Measurements from ENCODE around the gene PKDCC. TPM values are rescaled to one million over a fixed set of nuclear protein-coding genes. Genes with fewer than 3 reads are reported as not detected.

Gene PKDCC
- total and polyA plus RNA-seq, 2 of the 8 experiments (the other 6 are each of a cell fraction or from before 2014, with no cell fraction given) = 49.9 to 80.1 TPM

DNA sequence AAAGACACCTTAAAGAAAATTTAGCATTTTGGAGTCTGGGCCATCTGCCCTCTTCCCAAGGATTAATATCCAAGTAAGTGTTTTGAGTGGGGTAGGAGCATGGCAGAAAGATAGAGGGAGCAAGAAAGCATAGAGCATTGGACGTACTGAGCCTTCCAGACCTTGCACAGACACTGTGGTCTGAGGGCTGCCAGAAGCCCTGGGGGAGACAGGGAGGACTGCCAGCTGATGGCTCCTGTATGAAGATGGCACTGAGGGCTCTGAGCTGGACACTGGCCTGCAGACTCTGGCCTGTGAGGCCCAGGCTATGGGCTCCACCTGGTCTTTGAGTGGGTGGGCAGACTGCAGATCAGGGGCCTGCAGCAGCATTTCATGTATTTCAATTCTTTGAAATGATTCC lies 2.9 kb upstream of the PKDCC start:
- ChIA-PET POLR2A (ENCODE audit: partially characterized antibody) (interaction anchor here (1.1 to 6.0 kb wide), 4 partner anchors 12 to 174 kb away, joined by 3 to 46 read pairs (median 4); no protein-coding TSS in a partner anchor), CTCF (ENCODE audit: partially characterized antibody) (interaction anchor here (0.5 to 12.6 kb wide), 11 partner anchors 9 to 830 kb away, joined by 3 to 177 read pairs (median 5); no protein-coding TSS in a partner anchor)

More for the DNA sequence above, 2.9 kb upstream of the PKDCC start:
- Histone ChIP-seq H3K79me2 (ENCODE audit: control insufficient read depth in 1 of 2, insufficient read depth in 2 of 2, low read length in 2 of 2) (peaks cover 4 to 15% of the 10 kb centered on the region in 2 experiments; a peak in 2 of 4 replicates), H2BK120ac (replicated peaks; ENCODE audit: low read depth, low read length) (no peak overlapping the region), H4K5ac (ENCODE audit: insufficient read length, low read depth, low read length) (no peak overlapping the region), H3K23ac (ENCODE audit: insufficient read length) (no peak overlapping the region), H2BK5ac (ENCODE audit: low read depth, low read length) (no peak overlapping the region; the same call in 1 of the 2 replicates), H2BK15ac (ENCODE audit: low read length) (peak overlapping the region; percentile 90; the same call in 1 of the 2 replicates), H3K27me3 (replicated peaks in 1 of 4; ENCODE audit: control insufficient read depth in 3 of 4, extremely low read depth in 1 of 4, insufficient read depth in 3 of 4, low read length in 3 of 4) (peaks cover 0 to 12% (median 10%) of the 10 kb centered on the region in 4 experiments; a peak in 5 of 7 replicates), H4K8ac (ENCODE audit: extremely low read depth, insufficient read depth, low read length) (no peak overlapping the region), H3K9me3 (ENCODE audit: insufficient read depth in 2 of 2, low read depth in 1 of 2, low read length in 1 of 2) (no peaks in the 10 kb centered on the region), H3K4me2 (ENCODE audit: insufficient read depth in 1 of 2, low read depth in 2 of 2, low read length in 2 of 2) (0 out of 4 replicates have a peak overlapping the region, but pooled peaks of 1 of the 2 experiments have one; percentile 84), H2AFZ (ENCODE audit: low read length) (no peak overlapping the region), H3K14ac (ENCODE audit: insufficient read length) (no peak overlapping the region), H3K56ac (replicated peaks; ENCODE audit: insufficient read length, low read depth, low read length) (no peak overlapping the region), H2BK12ac (ENCODE audit: low read depth, low read length) (peak overlapping the region; percentile 78; the same call in 1 of the 2 replicates), H3K9ac (replicated peaks in 1 of 4; ENCODE audit: extremely low read depth in 1 of 4, low read depth in 3 of 4, low read length in 3 of 4) (no peak overlapping the region), H3K4me1 (replicated peaks in 1 of 4; ENCODE audit: control insufficient read depth in 3 of 4, insufficient read depth in 4 of 4, low read length in 3 of 4) (peaks cover 14 to 33% (median 24%) of the 10 kb centered on the region in 4 experiments), H3K27ac (ENCODE audit: low read depth, low read length) (no peak overlapping the region), H3K23me2 (ENCODE audit: low read depth, low read length) (peaks cover 23% of the 10 kb centered on the region), H3K79me1 (ENCODE audit: low read depth, low read length) (peaks cover 8% of the 10 kb centered on the region; the same call in 1 of the 2 replicates), H3K18ac (ENCODE audit: extremely low read depth, low read length) (no peak overlapping the region), H4K91ac (replicated peaks; ENCODE audit: insufficient read length, low read length) (no peak overlapping the region), H2BK20ac (ENCODE audit: low read length) (peak overlapping the region; percentile 75; the same call in 1 of the 2 replicates), H3K4ac (replicated peaks; ENCODE audit: insufficient read length, low read depth, low read length) (no peak overlapping the region), H2AK5ac (ENCODE audit: low read depth, low read length) (no peak overlapping the region), H3K36me3 (ENCODE audit: control insufficient read depth in 2 of 4, insufficient read depth in 4 of 4, low read length in 3 of 4) (peaks cover 0 to 7% (median 0%) of the 10 kb centered on the region in 4 experiments; a peak in 1 of 8 replicates), H4K20me1 (replicated peaks in 1 of 2; ENCODE audit: control insufficient read depth in 1 of 2, insufficient read depth in 2 of 2, low read length in 2 of 2) (peaks cover 0 to 2% of the 10 kb centered on the region in 2 experiments), H3K4me3 (ENCODE audit: extremely low read depth in 1 of 4, insufficient read depth in 2 of 4, low read depth in 3 of 4, low read length in 4 of 4) (no peak overlapping the region)
- 80% methylated on average over 1 of the region's 1 CpG; no CpG with 5 or more reads in 1 of the 2 experiments for WGBS, 2 experiments (ENCODE audit: extremely low coverage in 1 of 2, insufficient coverage in 1 of 2, insufficient read length in 1 of 2, insufficient replicate concordance in 2 of 2, low coverage in 1 of 2, low lambda C conversion rate in 2 of 2, missing lambda C conversion rate in 1 of 2)
- no peak for FAIRE-seq
- TF ChIP-seq TAF1 (IDR thresholded peaks at IDR 0.05; ENCODE audit: low read depth, low read length) (no peak), SIX5 (IDR thresholded peaks at IDR 0.05; ENCODE audit: low read depth, low read length) (no peak), RFX5 (IDR thresholded peaks at IDR 0.05; ENCODE audit: borderline replicate concordance, low read depth, low read length) (no peak), TBP (IDR thresholded peaks at IDR 0.05; ENCODE audit: low read depth, low read length) (no peak), CTBP2 (IDR thresholded peaks at IDR 0.05; ENCODE audit: borderline replicate concordance, insufficient read depth, insufficient read length, low read length) (no peak)
- DNase-seq (ENCODE audit: low read depth in 1 of 2, low spot score in 2 of 2) = no peak
